Measurements from ENCODE around the gene TIMMDC1. TPM values are rescaled to one million over a fixed set of nuclear protein-coding genes. Genes with fewer than 3 reads are reported as not detected.

The TIMMDC1 gene
- polyA plus RNA-seq, 1 of the 3 experiments (the other 2 are of a cell fraction), result 128 TPM

DNA sequence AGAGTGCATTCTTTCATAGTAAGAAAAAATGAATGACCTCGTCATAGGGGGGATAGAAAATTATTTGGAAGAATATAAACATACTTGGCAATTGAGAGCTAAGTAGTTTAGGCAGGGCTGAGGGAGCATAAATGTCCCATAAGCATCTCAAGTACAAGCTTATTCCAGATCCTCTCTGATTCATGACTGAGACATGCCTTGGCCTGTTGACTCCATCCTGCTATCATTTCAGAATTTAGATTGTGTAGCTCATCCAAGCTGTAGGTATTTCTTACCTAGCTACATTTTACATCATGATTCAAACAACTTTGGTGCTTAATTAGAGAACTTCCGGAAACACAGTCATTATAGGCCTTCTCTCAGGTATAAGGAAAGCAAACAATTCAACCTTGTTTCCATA, 17.3 kb upstream of the TIMMDC1 start:
- ChIA-PET POLR2A (interaction anchor here (0.9 kb wide), 1 partner anchor 17 kb away, joined by 3 read pairs; the partner anchor contains the start of gene TIMMDC1), CTCF (no interaction called here)
- no peaks in the 10 kb centered on the region for H4K20me1 ChIP-seq (ENCODE audit: insufficient read depth)
- no peak overlapping the region for H3K4me3 ChIP-seq (ENCODE audit: low read depth in 2 of 2, low read length in 1 of 2)
- no peaks in the 10 kb centered on the region for H3K79me2 ChIP-seq (ENCODE audit: insufficient read depth)
- no peak overlapping the region for H3K9ac ChIP-seq
- no peak overlapping the region for H3K4me2 ChIP-seq
- no peaks in the 10 kb centered on the region for H3K27me3 ChIP-seq (ENCODE audit: insufficient read depth)
- no peaks in the 10 kb centered on the region for H3K9me2 ChIP-seq
- no peak overlapping the region for H2AFZ ChIP-seq (ENCODE audit: low read depth)
- TF ChIP-seq, protein P1, sequence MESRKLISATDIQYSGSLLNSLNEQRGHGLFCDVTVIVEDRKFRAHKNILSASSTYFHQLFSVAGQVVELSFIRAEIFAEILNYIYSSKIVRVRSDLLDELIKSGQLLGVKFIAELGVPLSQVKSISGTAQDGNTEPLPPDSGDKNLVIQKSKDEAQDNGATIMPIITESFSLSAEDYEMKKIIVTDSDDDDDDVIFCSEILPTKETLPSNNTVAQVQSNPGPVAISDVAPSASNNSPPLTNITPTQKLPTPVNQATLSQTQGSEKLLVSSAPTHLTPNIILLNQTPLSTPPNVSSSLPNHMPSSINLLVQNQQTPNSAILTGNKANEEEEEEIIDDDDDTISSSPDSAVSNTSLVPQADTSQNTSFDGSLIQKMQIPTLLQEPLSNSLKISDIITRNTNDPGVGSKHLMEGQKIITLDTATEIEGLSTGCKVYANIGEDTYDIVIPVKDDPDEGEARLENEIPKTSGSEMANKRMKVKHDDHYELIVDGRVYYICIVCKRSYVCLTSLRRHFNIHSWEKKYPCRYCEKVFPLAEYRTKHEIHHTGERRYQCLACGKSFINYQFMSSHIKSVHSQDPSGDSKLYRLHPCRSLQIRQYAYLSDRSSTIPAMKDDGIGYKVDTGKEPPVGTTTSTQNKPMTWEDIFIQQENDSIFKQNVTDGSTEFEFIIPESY (IDR thresholded peaks at IDR 0.05; ENCODE audit: borderline replicate concordance, low read depth), result no peak
- no peak for TF ChIP-seq NFIC (IDR thresholded peaks at IDR 0.05; ENCODE audit: borderline replicate concordance)
- no peak for TF ChIP-seq RFX5 (IDR thresholded peaks at IDR 0.05; ENCODE audit: low read length)
- TF ChIP-seq SMC3 (IDR thresholded peaks at IDR 0.05; ENCODE audit: low read depth, low read length), result no peak
- TF ChIP-seq RAD21 (IDR thresholded peaks at IDR 0.05; ENCODE audit: low read length), result no peak
- TF ChIP-seq SIN3A (IDR thresholded peaks at IDR 0.05; ENCODE audit: borderline replicate concordance, low read depth, low read length), result no peak
- no peak for TF ChIP-seq TCF12 (IDR thresholded peaks at IDR 0.05)
- TF ChIP-seq FOSL2 (IDR thresholded peaks at IDR 0.05; ENCODE audit: borderline replicate concordance, low read depth), result no peak
- TF ChIP-seq, protein P2, sequence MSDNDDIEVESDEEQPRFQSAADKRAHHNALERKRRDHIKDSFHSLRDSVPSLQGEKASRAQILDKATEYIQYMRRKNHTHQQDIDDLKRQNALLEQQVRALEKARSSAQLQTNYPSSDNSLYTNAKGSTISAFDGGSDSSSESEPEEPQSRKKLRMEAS (IDR thresholded peaks at IDR 0.05; ENCODE audit: low read depth), result no peak
- no peak for TF ChIP-seq ELF1 (IDR thresholded peaks at IDR 0.05)
- no peak for TF ChIP-seq FOXM1 (IDR thresholded peaks at IDR 0.05; ENCODE audit: low read depth)
- TF ChIP-seq, protein P3, sequence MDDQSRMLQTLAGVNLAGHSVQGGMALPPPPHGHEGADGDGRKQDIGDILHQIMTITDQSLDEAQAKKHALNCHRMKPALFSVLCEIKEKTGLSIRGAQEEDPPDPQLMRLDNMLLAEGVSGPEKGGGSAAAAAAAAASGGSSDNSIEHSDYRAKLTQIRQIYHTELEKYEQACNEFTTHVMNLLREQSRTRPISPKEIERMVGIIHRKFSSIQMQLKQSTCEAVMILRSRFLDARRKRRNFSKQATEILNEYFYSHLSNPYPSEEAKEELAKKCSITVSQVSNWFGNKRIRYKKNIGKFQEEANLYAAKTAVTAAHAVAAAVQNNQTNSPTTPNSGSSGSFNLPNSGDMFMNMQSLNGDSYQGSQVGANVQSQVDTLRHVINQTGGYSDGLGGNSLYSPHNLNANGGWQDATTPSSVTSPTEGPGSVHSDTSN (IDR thresholded peaks at IDR 0.05), result no peak
- no peak for TF ChIP-seq POLR2AphosphoS5 (IDR thresholded peaks at IDR 0.05; ENCODE audit: low read depth, low read length)
- WGBS (ENCODE audit: low lambda C conversion rate), result 100% methylated on average over 2 of the region's 2 CpGs
- no peak for DNase-seq
- H3F3A ChIP-seq (replicated peaks; ENCODE audit: insufficient read depth), result no peaks in the 10 kb centered on the region
- no peaks in the 10 kb centered on the region for H3K4me1 ChIP-seq (ENCODE audit: control insufficient read depth in 1 of 2, insufficient read depth in 2 of 2, low read depth in 1 of 2, low read length in 1 of 2)
- peaks cover 53 to 63% of the 10 kb centered on the region in 2 experiments for H3K36me3 ChIP-seq (replicated peaks in 1 of 2; ENCODE audit: control insufficient read depth in 1 of 2, insufficient read depth in 2 of 2, low read length in 1 of 2)
- no peaks in the 10 kb centered on the region for H3K9me3 ChIP-seq
- no peak overlapping the region; a peak in 1 of 4 replicates for H3K27ac ChIP-seq (ENCODE audit: low read depth in 2 of 2, low read length in 1 of 2)

DNA sequence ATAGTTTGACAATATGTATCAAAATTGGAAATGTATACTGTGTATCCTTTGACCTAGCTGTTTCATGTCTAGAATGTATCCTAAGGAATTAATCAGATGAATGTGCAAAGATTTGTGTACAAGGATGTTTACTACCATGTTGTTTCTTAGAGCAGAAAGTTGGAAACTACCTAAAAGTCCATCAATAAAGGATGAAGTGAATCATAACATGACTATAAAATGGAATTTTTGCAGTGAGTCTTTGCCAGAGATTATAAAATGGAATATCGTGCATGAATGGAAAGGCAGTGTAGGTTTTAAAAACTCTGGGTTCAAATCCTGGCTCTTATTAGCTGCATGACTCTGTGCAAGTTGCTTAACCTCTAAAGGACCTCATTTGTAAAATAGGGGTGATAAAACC, 15.2 kb upstream of the TIMMDC1 start:
- Histone ChIP-seq H3K4me1 (ENCODE audit: control insufficient read depth in 1 of 2, insufficient read depth in 2 of 2, low read depth in 1 of 2, low read length in 1 of 2) (no peaks in the 10 kb centered on the region), H3K9me2 (no peaks in the 10 kb centered on the region), H3K9me3 (no peaks in the 10 kb centered on the region), H3K36me3 (replicated peaks in 1 of 2; ENCODE audit: control insufficient read depth in 1 of 2, insufficient read depth in 2 of 2, low read length in 1 of 2) (peaks cover 47 to 63% of the 10 kb centered on the region in 2 experiments), H3K4me2 (no peak overlapping the region), H4K20me1 (ENCODE audit: insufficient read depth) (no peaks in the 10 kb centered on the region), H3K27me3 (ENCODE audit: insufficient read depth) (no peaks in the 10 kb centered on the region), H3F3A (replicated peaks; ENCODE audit: insufficient read depth) (no peaks in the 10 kb centered on the region), H3K4me3 (ENCODE audit: low read depth in 2 of 2, low read length in 1 of 2) (no peak overlapping the region), H3K9ac (no peak overlapping the region), H3K79me2 (ENCODE audit: insufficient read depth) (no peaks in the 10 kb centered on the region), H2AFZ (ENCODE audit: low read depth) (no peak overlapping the region), H3K27ac (ENCODE audit: low read depth in 2 of 2, low read length in 1 of 2) (no peak overlapping the region)
- no peak for DNase-seq
- POLR2A ChIA-PET, result no interaction called here
- TF ChIP-seq SIN3A (IDR thresholded peaks at IDR 0.05; ENCODE audit: borderline replicate concordance, low read depth, low read length), result no peak
- TF ChIP-seq SMC3 (IDR thresholded peaks at IDR 0.05; ENCODE audit: low read depth, low read length), result no peak
- no peak for TF ChIP-seq RFX5 (IDR thresholded peaks at IDR 0.05; ENCODE audit: low read length)
- no peak for TF ChIP-seq TEAD4 (IDR thresholded peaks at IDR 0.05; ENCODE audit: borderline replicate concordance, insufficient read depth)
- no peak for TF ChIP-seq YY1 (IDR thresholded peaks at IDR 0.05; ENCODE audit: low read depth)
- no peak for TF ChIP-seq FOXM1 (IDR thresholded peaks at IDR 0.05; ENCODE audit: low read depth)
- CTCF ChIA-PET, result no interaction called here
- WGBS (ENCODE audit: low lambda C conversion rate), result 89% methylated on average over 1 of the region's 1 CpG
